Neural progenitor cell (in vitro differentiated cells): ENCODE measurements around the gene COL17A1.

Experiments
- CTCF ChIP-seq: fragments of 200-600 bp; sonication (generic); IDR thresholded peaks from 2 replicates; pipeline ENCODE4 v1.5.1; 2017; ENCODE audit warnings: antibody characterized with exemption, mild to moderate bottlenecking
- EZH2phosphoT487 ChIP-seq: fragments of 200-600 bp; sonication (generic); IDR thresholded peaks from 2 replicates; pipeline ENCODE4 v1.6.1; 2017; ENCODE audit warnings: antibody characterized with exemption

DNA sequence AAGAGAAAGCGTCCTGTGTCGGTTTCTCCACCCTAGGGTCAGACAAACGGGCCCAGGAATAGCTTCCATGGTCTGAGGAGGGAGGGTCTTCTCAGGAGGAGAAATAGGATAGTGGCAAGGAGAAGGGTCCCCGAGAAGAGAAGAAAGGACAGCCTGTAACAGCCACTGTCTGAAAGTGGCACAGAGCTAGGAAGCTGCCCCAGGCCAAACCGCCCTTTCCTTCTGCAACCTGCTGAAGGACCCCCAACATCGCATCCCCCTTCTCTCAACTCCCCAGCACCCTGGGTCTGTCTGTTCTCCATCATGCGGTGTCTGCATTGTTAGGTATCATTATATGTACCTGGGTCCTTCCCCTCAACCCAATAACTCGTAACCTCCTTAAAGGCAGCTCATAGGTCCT lies 47.1 kb downstream of the COL17A1 start:
- TF ChIP-seq CTCF (no peak), EZH2phosphoT487 (no peak)
